ENCODE measurements around the gene SMIM45.

SMIM45 gene

DNA sequence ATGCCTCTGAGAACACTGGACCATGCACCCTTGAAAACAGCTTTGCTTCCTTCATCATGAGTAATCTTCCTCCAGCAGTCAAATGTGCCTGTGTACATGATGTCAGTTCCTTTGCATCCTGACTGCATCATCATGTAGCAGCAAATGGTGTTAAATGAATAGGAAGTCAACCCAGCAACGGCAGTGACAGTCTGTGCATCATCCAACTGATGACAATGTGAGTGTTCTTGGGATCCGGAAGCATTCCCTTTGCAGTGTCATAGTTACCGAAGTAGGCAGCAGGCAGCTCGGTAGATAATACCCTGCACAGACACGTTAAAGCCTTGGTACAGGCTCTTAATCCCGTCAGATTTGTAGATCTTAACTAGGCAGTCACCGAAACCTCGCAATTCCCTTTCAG lies 49.2 kb downstream of the SMIM45 start:
- dilution Hi-C loops (cut with MboI; ENCODE audit: extremely low pct_ligation_motif_present, low sequenced_read_pairs), result no loop called here
- no peaks in the 10 kb centered on the region for H3K4me1 ChIP-seq (ENCODE audit: control insufficient read depth, extremely low read depth, insufficient read depth, low read length)
- H2AFZ ChIP-seq (ENCODE audit: low read depth, low read length), result no peak overlapping the region
- TF ChIP-seq, protein P1, sequence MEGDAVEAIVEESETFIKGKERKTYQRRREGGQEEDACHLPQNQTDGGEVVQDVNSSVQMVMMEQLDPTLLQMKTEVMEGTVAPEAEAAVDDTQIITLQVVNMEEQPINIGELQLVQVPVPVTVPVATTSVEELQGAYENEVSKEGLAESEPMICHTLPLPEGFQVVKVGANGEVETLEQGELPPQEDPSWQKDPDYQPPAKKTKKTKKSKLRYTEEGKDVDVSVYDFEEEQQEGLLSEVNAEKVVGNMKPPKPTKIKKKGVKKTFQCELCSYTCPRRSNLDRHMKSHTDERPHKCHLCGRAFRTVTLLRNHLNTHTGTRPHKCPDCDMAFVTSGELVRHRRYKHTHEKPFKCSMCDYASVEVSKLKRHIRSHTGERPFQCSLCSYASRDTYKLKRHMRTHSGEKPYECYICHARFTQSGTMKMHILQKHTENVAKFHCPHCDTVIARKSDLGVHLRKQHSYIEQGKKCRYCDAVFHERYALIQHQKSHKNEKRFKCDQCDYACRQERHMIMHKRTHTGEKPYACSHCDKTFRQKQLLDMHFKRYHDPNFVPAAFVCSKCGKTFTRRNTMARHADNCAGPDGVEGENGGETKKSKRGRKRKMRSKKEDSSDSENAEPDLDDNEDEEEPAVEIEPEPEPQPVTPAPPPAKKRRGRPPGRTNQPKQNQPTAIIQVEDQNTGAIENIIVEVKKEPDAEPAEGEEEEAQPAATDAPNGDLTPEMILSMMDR (IDR thresholded peaks at IDR 0.05; ENCODE audit: extremely low read depth in 1 of 2, insufficient read depth in 1 of 2, low read depth in 1 of 2, low read length in 2 of 2), result no peak
- TF ChIP-seq JUN (IDR thresholded peaks at IDR 0.05; ENCODE audit: borderline replicate concordance, insufficient read depth, insufficient read length, low read depth), result no peak
- peak; percentile 28 for TF ChIP-seq POLR2AphosphoS5 (IDR thresholded peaks at IDR 0.05; ENCODE audit: insufficient read depth, low read depth, low read length)
- TF ChIP-seq, protein P2, sequence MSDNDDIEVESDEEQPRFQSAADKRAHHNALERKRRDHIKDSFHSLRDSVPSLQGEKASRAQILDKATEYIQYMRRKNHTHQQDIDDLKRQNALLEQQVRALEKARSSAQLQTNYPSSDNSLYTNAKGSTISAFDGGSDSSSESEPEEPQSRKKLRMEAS (IDR thresholded peaks at IDR 0.05; ENCODE audit: insufficient read depth, insufficient read length), result no peak
- TF ChIP-seq POLR2A (IDR thresholded peaks at IDR 0.05; ENCODE audit: low read depth, low read length), result no peak
- peak; percentile 65 for TF ChIP-seq FOS (IDR thresholded peaks at IDR 0.05; ENCODE audit: borderline replicate concordance, insufficient read depth, low read length)
- TF ChIP-seq EZH2 (IDR thresholded peaks at IDR 0.05; ENCODE audit: borderline replicate concordance, low read depth, low read length, severe bottlenecking), result no peak
- TF ChIP-seq GATA2 (IDR thresholded peaks at IDR 0.05; ENCODE audit: insufficient read depth, insufficient read length, low read depth, low read length), result no peak
- TF ChIP-seq MYC (IDR thresholded peaks at IDR 0.05; ENCODE audit: low read depth, low read length), result no peak
- no peaks in the 10 kb centered on the region for H3K9me1 ChIP-seq (replicated peaks; ENCODE audit: control insufficient read depth, extremely low read depth, insufficient read depth, low read length)
- H3K4me2 ChIP-seq (ENCODE audit: insufficient read depth, low read length), result no peak overlapping the region
- no peaks in the 10 kb centered on the region for H3K9me3 ChIP-seq (replicated peaks; ENCODE audit: control insufficient read depth, insufficient read depth, low read length)
- ChIA-PET CTCF (no interaction called here), POLR2A (no interaction called here)
- TSS peak; percentile 7 for BruUV-seq (replicated peaks)
- no peak overlapping the region for H3K9ac ChIP-seq (replicated peaks; ENCODE audit: extremely low read depth, insufficient read depth, low read length)
- intact Hi-C loops (cut with micrococcal nuclease), result no loop called here
- peaks cover 0 to 5% of the 10 kb centered on the region in 2 experiments for H3K27me3 ChIP-seq (ENCODE audit: control insufficient read depth in 2 of 2, insufficient read depth in 2 of 2, low read length in 2 of 2)
- H3K4me3 ChIP-seq (replicated peaks in 1 of 3; ENCODE audit: insufficient read depth in 1 of 3, low read depth in 1 of 3, low read length in 3 of 3), result no peak overlapping the region
- FAIRE-seq, result peak; percentile 92
- no peaks in the 10 kb centered on the region for H3K36me3 ChIP-seq (ENCODE audit: control insufficient read depth in 2 of 2, extremely low read depth in 1 of 2, insufficient read depth in 2 of 2, low read length in 2 of 2)
- no peaks in the 10 kb centered on the region for H3K79me2 ChIP-seq (ENCODE audit: control insufficient read depth, insufficient read depth, low read length)
- no peak overlapping the region for H3K27ac ChIP-seq (ENCODE audit: insufficient read depth, low read depth, low read length)
- no peaks in the 10 kb centered on the region for H4K20me1 ChIP-seq (replicated peaks; ENCODE audit: control insufficient read depth, extremely low read depth, insufficient read depth, low read length)
- peak; percentile 32 for DNase-seq (ENCODE audit: low read depth, low spot score)

Data from endothelial cell of umbilical vein (primary cell).